Bronchial epithelial cell (primary cell): Measurements from ENCODE around the gene LAPTM5. TPM values are rescaled to one million over a fixed set of nuclear protein-coding genes. Genes with fewer than 3 reads are reported as not detected.

Experiments used
- DNase-seq: peaks from one replicate; pipeline ENCODE4 v3.0.0-alpha.2; 2010; ENCODE audit warnings: low read depth
- FAIRE-seq: peaks from 2 replicates; lab custom pipeline; 2011; peaks lifted over from hg19 to GRCh38; lab: Jason Lieb, UNC
- H3K27me3 ChIP-seq: 2 replicates; pipeline ENCODE4 v1.5.1; 2011; ENCODE audit warnings: low read length; ENCODE audit not compliant: control insufficient read depth, insufficient read depth
- H3K36me3 ChIP-seq: 2 replicates; pipeline ENCODE4 v1.5.1; 2011; ENCODE audit warnings: low read length; ENCODE audit not compliant: control insufficient read depth, insufficient read depth
- H3K4me3 ChIP-seq: 2 replicates; pipeline ENCODE4 v1.5.1; 2011; ENCODE audit warnings: mild to moderate bottlenecking, low read depth, low read length, control low read depth
- total RNA-seq: library from RNA; depleted of rRNA; stranded (reverse); fragments of >200 nt; gene quantifications from 2 replicates; pipeline ENCODE4 v1.2.1, GENCODE V29; 2014
- TF ChIP-seq, protein P1 (sequence below): IDR thresholded peaks from 2 replicates; pipeline ENCODE4 v1.5.1; 2011; ENCODE audit warnings: mild to moderate bottlenecking, moderate library complexity, low read length, control low read depth, inconsistent platforms; ENCODE audit not compliant: insufficient read depth, severe bottlenecking

The LAPTM5 gene
- total RNA-seq, 1 donor from 2014 or later = under 0.01 TPM

DNA sequence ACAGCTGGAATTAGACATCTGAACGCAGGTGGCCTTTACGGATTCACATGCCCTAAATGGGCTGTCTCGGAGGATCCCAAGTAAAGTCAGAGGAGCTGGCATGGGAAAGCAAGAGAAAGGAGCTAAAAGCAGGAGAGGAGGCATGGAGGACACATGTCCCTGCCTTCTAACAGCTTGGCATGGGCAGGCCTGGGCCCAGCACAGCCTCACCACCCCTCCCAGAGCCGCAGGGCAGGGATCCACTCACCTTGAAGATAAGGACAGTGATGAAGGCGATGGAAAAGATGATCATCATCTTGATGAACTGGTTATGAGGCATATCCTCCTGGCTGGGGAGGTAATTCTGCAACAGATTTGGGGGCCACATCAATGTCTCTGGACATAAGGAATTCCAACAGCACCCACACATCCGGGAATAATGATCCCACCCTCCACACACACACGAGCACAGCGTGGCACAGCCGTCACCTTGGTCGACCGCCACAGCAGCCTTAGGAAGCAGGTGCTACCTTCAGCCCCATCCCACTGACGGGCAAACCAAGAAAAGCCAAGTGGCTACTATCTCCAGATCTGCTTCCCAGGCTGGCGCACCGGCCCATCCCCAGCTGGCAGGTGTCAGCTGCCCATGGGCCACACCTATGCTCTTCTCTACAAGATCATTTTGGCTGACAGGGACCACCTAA lies 20.1 kb downstream of the LAPTM5 start:
- Histone ChIP-seq H3K27me3 (no peaks in the 10 kb centered on the region), H3K4me3 (no peak overlapping the region), H3K36me3 (no peaks in the 10 kb centered on the region)
- TF ChIP-seq, protein P1, sequence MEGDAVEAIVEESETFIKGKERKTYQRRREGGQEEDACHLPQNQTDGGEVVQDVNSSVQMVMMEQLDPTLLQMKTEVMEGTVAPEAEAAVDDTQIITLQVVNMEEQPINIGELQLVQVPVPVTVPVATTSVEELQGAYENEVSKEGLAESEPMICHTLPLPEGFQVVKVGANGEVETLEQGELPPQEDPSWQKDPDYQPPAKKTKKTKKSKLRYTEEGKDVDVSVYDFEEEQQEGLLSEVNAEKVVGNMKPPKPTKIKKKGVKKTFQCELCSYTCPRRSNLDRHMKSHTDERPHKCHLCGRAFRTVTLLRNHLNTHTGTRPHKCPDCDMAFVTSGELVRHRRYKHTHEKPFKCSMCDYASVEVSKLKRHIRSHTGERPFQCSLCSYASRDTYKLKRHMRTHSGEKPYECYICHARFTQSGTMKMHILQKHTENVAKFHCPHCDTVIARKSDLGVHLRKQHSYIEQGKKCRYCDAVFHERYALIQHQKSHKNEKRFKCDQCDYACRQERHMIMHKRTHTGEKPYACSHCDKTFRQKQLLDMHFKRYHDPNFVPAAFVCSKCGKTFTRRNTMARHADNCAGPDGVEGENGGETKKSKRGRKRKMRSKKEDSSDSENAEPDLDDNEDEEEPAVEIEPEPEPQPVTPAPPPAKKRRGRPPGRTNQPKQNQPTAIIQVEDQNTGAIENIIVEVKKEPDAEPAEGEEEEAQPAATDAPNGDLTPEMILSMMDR = no peak
- DNase-seq (no peak), FAIRE-seq (no peak)

- no peak overlapping the region for H3K4me3 ChIP-seq
- FAIRE-seq = no peak
- TF ChIP-seq, protein P1 = no peak
- no peak for DNase-seq
- H3K27me3 ChIP-seq = no peaks in the 10 kb centered on the region
- no peaks in the 10 kb centered on the region for H3K36me3 ChIP-seq
These were observed 21.7 kb downstream of the LAPTM5 start for GRCh38 chr1:30735668-30736498.

GRCh38 chr1:30735124-30735523 lies 22.4 kb downstream of the LAPTM5 start:
- no peak overlapping the region for H3K4me3 ChIP-seq
- TF ChIP-seq, protein P1 = no peak
- no peak for FAIRE-seq

GRCh38 chr1:30734580-30734979 lies 23.0 kb downstream of the LAPTM5 start:
- H3K36me3 ChIP-seq = no peaks in the 10 kb centered on the region
- TF ChIP-seq, protein P1 = no peak
- H3K27me3 ChIP-seq = no peaks in the 10 kb centered on the region
- no peak overlapping the region for H3K4me3 ChIP-seq
- DNase-seq = no peak
- peak; percentile 47 for FAIRE-seq

More at GRCh38 chr1:30735124-30735523, 22.4 kb downstream of the LAPTM5 start:
- H3K36me3 ChIP-seq = no peaks in the 10 kb centered on the region
- no peak for DNase-seq
- H3K27me3 ChIP-seq = no peaks in the 10 kb centered on the region

DNA sequence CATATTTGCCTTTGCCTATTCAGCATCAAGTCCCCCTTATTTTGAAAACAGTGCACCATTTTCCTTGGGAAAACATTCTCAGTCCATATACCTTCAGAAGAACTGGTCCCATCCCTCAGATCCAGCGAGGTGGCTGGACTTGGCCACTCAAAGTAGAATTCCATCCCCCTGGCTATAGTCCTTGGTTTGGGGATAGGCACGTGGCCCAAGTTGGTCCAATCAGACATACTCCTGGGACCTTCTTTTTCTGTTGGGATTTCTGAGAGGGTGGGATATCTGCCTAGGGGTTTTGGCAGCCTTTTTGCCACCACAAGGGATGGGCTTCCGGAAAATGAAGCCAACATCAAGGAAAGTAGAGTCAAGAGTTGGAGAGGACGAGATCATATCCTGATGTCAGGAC lies 23.5 kb downstream of the LAPTM5 start:
- no peak overlapping the region for H3K4me3 ChIP-seq
- FAIRE-seq (no peak), DNase-seq (no peak)
- TF ChIP-seq, protein P1 = no peak
- H3K36me3 ChIP-seq = no peaks in the 10 kb centered on the region
- H3K27me3 ChIP-seq = no peaks in the 10 kb centered on the region
